ENCODE data around the gene SRGAP1. TPM values are rescaled to one million over a fixed set of nuclear protein-coding genes. Genes with fewer than 3 reads are reported as not detected.

SRGAP1 gene
- total and polyA plus RNA-seq, 2 of the 8 experiments (the other 6 are each of a cell fraction or from before 2014, with no cell fraction given): 3.2 to 7.3 TPM

DNA sequence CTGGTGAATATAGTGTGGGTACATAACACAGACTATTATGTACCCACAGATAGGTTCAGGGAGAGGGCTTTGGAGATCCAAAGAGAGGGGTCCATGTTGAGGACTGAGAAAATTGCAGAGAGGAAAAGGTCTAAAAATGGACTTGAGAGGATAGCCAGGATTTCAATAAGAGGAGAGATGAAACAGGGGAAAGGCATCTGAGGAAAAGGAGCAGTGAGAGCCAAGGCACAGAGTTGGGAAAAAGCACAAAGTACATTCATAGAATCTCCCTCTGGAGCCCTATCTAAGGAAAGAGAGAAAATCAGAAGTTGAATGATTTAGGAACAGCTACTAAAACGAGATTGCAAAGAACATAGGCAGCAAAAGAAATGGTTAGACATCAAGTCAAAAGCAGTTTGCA, 182.8 kb downstream of the SRGAP1 start (continued):
- TF ChIP-seq, protein P1, sequence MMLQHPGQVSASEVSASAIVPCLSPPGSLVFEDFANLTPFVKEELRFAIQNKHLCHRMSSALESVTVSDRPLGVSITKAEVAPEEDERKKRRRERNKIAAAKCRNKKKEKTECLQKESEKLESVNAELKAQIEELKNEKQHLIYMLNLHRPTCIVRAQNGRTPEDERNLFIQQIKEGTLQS (IDR thresholded peaks at IDR 0.05; ENCODE audit: insufficient read depth, low read depth, low read length): no peak
- no peak for TF ChIP-seq CTBP2 (IDR thresholded peaks at IDR 0.05; ENCODE audit: borderline replicate concordance, insufficient read depth, insufficient read length, low read length)
